Measurements from ENCODE around the gene S100A8.

GRCh38 chr1:153415850-153416570, 25.1 kb upstream of the S100A8 start, which contains the start of gene S100A7A:
- TF ChIP-seq, protein P1, sequence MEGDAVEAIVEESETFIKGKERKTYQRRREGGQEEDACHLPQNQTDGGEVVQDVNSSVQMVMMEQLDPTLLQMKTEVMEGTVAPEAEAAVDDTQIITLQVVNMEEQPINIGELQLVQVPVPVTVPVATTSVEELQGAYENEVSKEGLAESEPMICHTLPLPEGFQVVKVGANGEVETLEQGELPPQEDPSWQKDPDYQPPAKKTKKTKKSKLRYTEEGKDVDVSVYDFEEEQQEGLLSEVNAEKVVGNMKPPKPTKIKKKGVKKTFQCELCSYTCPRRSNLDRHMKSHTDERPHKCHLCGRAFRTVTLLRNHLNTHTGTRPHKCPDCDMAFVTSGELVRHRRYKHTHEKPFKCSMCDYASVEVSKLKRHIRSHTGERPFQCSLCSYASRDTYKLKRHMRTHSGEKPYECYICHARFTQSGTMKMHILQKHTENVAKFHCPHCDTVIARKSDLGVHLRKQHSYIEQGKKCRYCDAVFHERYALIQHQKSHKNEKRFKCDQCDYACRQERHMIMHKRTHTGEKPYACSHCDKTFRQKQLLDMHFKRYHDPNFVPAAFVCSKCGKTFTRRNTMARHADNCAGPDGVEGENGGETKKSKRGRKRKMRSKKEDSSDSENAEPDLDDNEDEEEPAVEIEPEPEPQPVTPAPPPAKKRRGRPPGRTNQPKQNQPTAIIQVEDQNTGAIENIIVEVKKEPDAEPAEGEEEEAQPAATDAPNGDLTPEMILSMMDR (IDR thresholded peaks at IDR 0.05), result no peak
- no peak for TF ChIP-seq POLR2A (IDR thresholded peaks at IDR 0.05)
